Thyroid gland (tissue), 4 donors: Measurements from ENCODE around the gene TOPAZ1.

Experiments used
- POLR2A ChIP-seq, 2 donors: fragments of 450-650 bp; IDR thresholded peaks; one replicate each; pipeline ENCODE4 v1.6.1; 2017; ENCODE audit warnings: antibody characterized with exemption in 2 of 2, mild to moderate bottlenecking in 2 of 2, moderate library complexity in 1 of 2
- TF ChIP-seq, protein P1 (sequence below), 6 experiments: fragments of 200-600 bp in 3 of 6; fragments of 450-650 bp in 3 of 6; sonication (generic) in 3 of 6; IDR thresholded peaks; one replicate each; pipeline ENCODE4 v1.5.1; 2016 to 2019; ENCODE audit warnings: antibody characterized with exemption in 6 of 6, mild to moderate bottlenecking in 2 of 6, inconsistent platforms in 1 of 6, moderate library complexity in 1 of 6

DNA sequence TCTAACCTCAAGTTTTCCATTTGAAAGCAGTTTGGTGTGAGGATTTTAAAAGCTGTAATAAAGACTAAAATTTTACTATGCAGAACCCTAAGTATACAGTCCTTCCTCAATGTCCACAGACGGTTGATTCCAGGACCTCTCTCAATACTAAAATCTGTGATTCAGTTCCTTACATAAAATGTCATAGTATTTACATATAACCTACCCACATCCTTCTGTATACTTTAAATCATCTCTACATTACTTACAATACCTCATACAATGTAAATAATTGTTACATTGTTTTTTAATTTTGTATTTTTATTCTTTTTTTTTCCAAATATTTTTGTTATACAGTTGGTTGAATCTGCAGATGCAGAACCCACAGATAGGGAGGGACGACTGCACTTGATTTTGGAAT lies 2.8 kb upstream of the TOPAZ1 start:
- TF ChIP-seq, protein P1, sequence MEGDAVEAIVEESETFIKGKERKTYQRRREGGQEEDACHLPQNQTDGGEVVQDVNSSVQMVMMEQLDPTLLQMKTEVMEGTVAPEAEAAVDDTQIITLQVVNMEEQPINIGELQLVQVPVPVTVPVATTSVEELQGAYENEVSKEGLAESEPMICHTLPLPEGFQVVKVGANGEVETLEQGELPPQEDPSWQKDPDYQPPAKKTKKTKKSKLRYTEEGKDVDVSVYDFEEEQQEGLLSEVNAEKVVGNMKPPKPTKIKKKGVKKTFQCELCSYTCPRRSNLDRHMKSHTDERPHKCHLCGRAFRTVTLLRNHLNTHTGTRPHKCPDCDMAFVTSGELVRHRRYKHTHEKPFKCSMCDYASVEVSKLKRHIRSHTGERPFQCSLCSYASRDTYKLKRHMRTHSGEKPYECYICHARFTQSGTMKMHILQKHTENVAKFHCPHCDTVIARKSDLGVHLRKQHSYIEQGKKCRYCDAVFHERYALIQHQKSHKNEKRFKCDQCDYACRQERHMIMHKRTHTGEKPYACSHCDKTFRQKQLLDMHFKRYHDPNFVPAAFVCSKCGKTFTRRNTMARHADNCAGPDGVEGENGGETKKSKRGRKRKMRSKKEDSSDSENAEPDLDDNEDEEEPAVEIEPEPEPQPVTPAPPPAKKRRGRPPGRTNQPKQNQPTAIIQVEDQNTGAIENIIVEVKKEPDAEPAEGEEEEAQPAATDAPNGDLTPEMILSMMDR (IDR thresholded peaks at IDR 0.05), result no peak
- TF ChIP-seq POLR2A (IDR thresholded peaks at IDR 0.05), result no peak
